ENCODE measurements around the gene NR2C2.

DNA sequence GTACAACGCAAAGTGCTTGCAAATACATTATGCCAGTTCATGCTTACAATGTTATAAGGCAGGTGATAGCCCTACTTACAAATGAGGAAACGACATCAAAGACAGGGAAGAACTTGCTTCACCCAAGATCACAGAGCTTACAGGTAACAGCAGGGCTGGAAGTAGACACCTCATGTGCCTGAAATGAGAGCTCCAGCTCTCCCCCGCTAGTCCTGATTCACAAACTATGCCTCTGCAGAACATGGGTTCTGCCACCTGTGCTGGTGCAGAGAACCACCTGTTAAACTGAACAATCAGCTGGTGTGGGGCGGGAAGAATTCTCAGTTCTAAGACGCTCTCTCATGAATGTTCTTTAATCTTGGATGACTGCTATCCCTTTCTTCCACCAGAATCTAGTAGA lies 144.2 kb downstream of the NR2C2 start:
- TF ChIP-seq, protein P1, sequence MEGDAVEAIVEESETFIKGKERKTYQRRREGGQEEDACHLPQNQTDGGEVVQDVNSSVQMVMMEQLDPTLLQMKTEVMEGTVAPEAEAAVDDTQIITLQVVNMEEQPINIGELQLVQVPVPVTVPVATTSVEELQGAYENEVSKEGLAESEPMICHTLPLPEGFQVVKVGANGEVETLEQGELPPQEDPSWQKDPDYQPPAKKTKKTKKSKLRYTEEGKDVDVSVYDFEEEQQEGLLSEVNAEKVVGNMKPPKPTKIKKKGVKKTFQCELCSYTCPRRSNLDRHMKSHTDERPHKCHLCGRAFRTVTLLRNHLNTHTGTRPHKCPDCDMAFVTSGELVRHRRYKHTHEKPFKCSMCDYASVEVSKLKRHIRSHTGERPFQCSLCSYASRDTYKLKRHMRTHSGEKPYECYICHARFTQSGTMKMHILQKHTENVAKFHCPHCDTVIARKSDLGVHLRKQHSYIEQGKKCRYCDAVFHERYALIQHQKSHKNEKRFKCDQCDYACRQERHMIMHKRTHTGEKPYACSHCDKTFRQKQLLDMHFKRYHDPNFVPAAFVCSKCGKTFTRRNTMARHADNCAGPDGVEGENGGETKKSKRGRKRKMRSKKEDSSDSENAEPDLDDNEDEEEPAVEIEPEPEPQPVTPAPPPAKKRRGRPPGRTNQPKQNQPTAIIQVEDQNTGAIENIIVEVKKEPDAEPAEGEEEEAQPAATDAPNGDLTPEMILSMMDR (IDR thresholded peaks at IDR 0.05), result no peak
- TF ChIP-seq EZH2 (IDR thresholded peaks at IDR 0.05; ENCODE audit: borderline replicate concordance, insufficient read depth, low read depth, low read length, poor library complexity, severe bottlenecking), result no peak

All from B cell (primary cell).